Ovary (tissue), 9 donors: ENCODE measurements around the gene SLC16A12. TPM values are rescaled to one million over a fixed set of nuclear protein-coding genes. Genes with fewer than 3 reads are reported as not detected.
"Not testable (repeated sequence)": the region's sequence is repeated elsewhere in the genome, so short reads cannot be mapped to it uniquely, and the experiment has no call there.

Experiments used
- DNase-seq, 5 donors: peaks; one replicate each; pipeline ENCODE4 v3.0.0-alpha.2; 2019 to 2020
- H3K27ac ChIP-seq, 2 donors: fragments of 200-600 bp; one replicate each; pipeline versions ENCODE4 v1.5.1 to v1.8.0; 2019 to 2022
- H3K27me3 ChIP-seq: fragments of 200-600 bp; one replicate; pipeline ENCODE4 v1.8.0; 2022
- H3K36me3 ChIP-seq: fragments of 200-600 bp; sonication (generic); one replicate; pipeline ENCODE4 v1.5.1; 2019
- H3K4me1 ChIP-seq: one replicate; pipeline ENCODE4 v1.8.1; 2013; ENCODE audit warnings: mild to moderate bottlenecking, moderate library complexity; ENCODE audit not compliant: insufficient read depth
- H3K4me3 ChIP-seq: fragments of 200-600 bp; sonication (generic); one replicate; pipeline ENCODE4 v1.5.1; 2017
- H3K9me3 ChIP-seq, 2 donors: fragments of 200-600 bp in 1 of 2; sonication (generic) in 1 of 2; one replicate each; pipeline versions ENCODE4 v1.5.1 to v1.8.1; 2013 to 2019; ENCODE audit warnings: mild to moderate bottlenecking in 1 of 2, moderate library complexity in 1 of 2
- EP300 ChIP-seq: sonication (generic); formaldehyde crosslinking; IDR thresholded peaks from one replicate; pipeline ENCODE4 v1.6.1; 2017; ENCODE audit warnings: antibody characterized with exemption
- POLR2A ChIP-seq: fragments of 450-650 bp; IDR thresholded peaks from one replicate; pipeline ENCODE4 v1.6.1; 2017; ENCODE audit warnings: antibody characterized with exemption, mild to moderate bottlenecking, moderate library complexity
- WGBS, 3 donors: extraction: QIAGEN DNeasy Blood & Tissue Kit in 1 of 3; methylation state at CpG; one replicate each; pipeline versions ENCODE4 v1.1.5 to v1.1.7; 2013 to 2017; 5-methylcytosine and 5-hydroxymethylcytosine counted together
- intact Hi-C, 4 donors: fragments of 100-400 bp; cut with DNase I; formaldehyde crosslinking; loops; one replicate each; pipeline versions ENCODE4 v1.11.0 to v1.15.1; 2022 to 2023
- polyA plus RNA-seq, 2 donors: library from polyadenylated mRNA; stranded (reverse); fragments of 200-250 nt in 1 of 2; fragments of 350-450 nt in 1 of 2; fragmentation: Illumina TruSeq in 1 of 2; extraction: RNeasy Lipid Tissue Mini Kit (QIAGEN cat#74804) in 1 of 2; gene quantifications; one replicate each; pipeline ENCODE4 v1.2.3, GENCODE V29; 2013 to 2014
- total RNA-seq, 7 donors: library from RNA; depleted of rRNA in 2 of 7; stranded (reverse); fragments of >200 nt in 2 of 7; fragmentation: NEBNext Ultra II Directional in 3 of 7; extraction: Animal tissue kit (Norgen Biotek cat#: 25700) in 3 of 7; gene quantifications; one replicate each; pipeline versions ENCODE4 v1.1.0 to v1.2.4, GENCODE V29; 2016 to 2023
- TF ChIP-seq, protein P1 (sequence below), 3 donors: fragments of 450-650 bp in 2 of 3; fragments of 200-600 bp in 1 of 3; IDR thresholded peaks; one replicate each; pipeline versions ENCODE4 v1.5.1 to v1.8.0; 2016 to 2022; ENCODE audit warnings: antibody characterized with exemption in 3 of 3, mild to moderate bottlenecking in 1 of 3
- donor health status: DM: no; HTN: no; CAD: no; lungs with moderate emphysema.
- donor health status: DM: no; HTN: no; CAD: no.
- donor health status: Bipolar disorder and iron deficiency.
- donor health status: DM: yes; HTN: yes; CAD: no.
- donor health status: DM: no; HTN: no; CAD: no.
- donor health status: DM: yes; HTN: yes; CAD: no.

SLC16A12 gene
- total and polyA plus RNA-seq, 9 donors: 0.05 to 4.7 (median 1.1) TPM

DNA sequence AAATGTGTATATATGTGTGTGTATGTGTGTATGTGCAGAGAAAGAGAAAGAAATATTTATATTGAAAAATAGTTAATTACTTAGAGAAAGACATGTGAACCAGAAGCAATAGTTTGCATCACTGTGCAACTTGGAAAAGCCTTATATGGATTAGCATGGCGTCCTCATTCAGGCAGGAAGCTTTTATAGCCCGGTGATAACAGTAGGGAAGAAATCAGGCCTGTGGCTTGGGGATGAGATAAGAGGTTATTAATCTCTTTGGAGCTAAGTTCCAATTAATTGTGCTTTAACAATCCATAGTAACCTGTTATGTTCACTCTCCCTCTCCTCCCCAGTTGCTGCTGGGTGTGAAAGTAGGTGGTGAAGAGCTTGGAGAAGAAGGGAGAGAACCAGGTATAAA lies 84.5 kb downstream of the SLC16A12 start:
- H3K27ac ChIP-seq: no peak overlapping the region
- DNase-seq: no peak
- WGBS, 3 donors: 62 to 72% (median 69%) methylated on average over 2 of the region's 2 CpGs
- TF ChIP-seq EP300 (no peak), POLR2A (no peak)
- TF ChIP-seq, protein P1, sequence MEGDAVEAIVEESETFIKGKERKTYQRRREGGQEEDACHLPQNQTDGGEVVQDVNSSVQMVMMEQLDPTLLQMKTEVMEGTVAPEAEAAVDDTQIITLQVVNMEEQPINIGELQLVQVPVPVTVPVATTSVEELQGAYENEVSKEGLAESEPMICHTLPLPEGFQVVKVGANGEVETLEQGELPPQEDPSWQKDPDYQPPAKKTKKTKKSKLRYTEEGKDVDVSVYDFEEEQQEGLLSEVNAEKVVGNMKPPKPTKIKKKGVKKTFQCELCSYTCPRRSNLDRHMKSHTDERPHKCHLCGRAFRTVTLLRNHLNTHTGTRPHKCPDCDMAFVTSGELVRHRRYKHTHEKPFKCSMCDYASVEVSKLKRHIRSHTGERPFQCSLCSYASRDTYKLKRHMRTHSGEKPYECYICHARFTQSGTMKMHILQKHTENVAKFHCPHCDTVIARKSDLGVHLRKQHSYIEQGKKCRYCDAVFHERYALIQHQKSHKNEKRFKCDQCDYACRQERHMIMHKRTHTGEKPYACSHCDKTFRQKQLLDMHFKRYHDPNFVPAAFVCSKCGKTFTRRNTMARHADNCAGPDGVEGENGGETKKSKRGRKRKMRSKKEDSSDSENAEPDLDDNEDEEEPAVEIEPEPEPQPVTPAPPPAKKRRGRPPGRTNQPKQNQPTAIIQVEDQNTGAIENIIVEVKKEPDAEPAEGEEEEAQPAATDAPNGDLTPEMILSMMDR (IDR thresholded peaks at IDR 0.05): no peak
- intact Hi-C loops: no loop called here
- no peak overlapping the region for H3K4me3 ChIP-seq
- H3K27me3 ChIP-seq: no peaks in the 10 kb centered on the region
- no peaks in the 10 kb centered on the region for H3K36me3 ChIP-seq
- H3K4me1 ChIP-seq: no peaks in the 10 kb centered on the region
- no peaks in the 10 kb centered on the region for H3K9me3 ChIP-seq

GRCh38 chr10:89444819-89445218 lies 90.6 kb downstream of the SLC16A12 start:
- H3K27ac ChIP-seq, intact Hi-C loops, H3K4me3 ChIP-seq, H3K4me1 ChIP-seq, H3K9me3 ChIP-seq, DNase-seq, H3K36me3 ChIP-seq, H3K27me3 ChIP-seq: not testable (repeated sequence)
- 93 to 94% (median 93%) methylated on average over 7 of the region's 7 CpGs for WGBS, 3 donors

GRCh38 chr10:89442289-89442688 lies 93.1 kb downstream of the SLC16A12 start:
- H3K27ac ChIP-seq: no peak overlapping the region
- intact Hi-C loops: loop anchor here in 1 of 4 donors (2.0 kb wide), 1 partner anchor 117 kb away; no protein-coding TSS in a partner anchor
- no peaks in the 10 kb centered on the region for H3K27me3 ChIP-seq
- no peak for TF ChIP-seq EP300
- TF ChIP-seq, protein P1 (IDR thresholded peaks at IDR 0.05): no peak
- no peak for TF ChIP-seq POLR2A
- no peak overlapping the region for H3K4me3 ChIP-seq
- no peaks in the 10 kb centered on the region for H3K4me1 ChIP-seq
- no peak for DNase-seq
- peaks cover 0 to 4% of the 10 kb centered on the region in 2 donors for H3K9me3 ChIP-seq
- no peaks in the 10 kb centered on the region for H3K36me3 ChIP-seq
- 68 to 83% (median 80%) methylated on average over 1 of the region's 1 CpG for WGBS, 3 donors

DNA sequence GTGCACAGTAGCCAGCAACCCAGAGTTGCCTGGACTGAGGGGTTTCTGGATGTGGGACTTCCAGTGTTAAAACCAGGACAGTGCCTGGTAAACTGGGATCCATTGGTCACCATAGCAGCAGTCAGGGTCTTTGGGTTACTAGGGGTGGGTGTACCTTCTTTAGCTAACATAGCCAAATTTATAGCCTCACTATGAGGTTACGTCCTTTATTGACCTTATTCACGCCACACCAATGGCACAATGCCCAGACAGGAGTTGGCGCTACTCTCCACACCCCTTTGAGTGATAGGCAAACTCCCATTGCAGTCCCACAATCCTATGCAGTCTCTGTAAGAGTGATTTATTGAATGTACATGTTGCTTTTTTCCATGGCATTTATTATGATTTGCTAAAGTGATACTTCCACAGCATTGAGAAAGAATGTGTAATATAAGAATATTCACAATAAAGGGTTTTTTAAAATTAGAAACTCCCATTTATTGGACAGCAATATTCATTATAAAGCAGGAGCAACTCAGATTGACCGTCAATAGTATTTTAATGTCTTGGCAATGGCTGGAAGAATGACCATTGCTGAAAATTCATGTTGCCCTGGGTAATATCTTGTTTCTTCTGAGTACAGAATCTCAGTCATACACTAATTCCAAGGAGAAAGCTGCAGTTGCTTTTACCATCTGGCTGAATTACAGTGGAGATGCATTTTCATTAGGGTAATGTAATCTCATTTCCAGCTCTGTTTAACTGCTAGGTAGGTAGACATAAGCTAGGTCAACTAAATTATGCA lies 95.0 kb downstream of the SLC16A12 start:
- intact Hi-C loops: no loop called here
- no peak for TF ChIP-seq EP300
- TF ChIP-seq POLR2A: no peak
- TF ChIP-seq, protein P1 (IDR thresholded peaks at IDR 0.05): no peak
- Histone ChIP-seq H3K27me3 (no peaks in the 10 kb centered on the region), H3K27ac (no peak overlapping the region), H3K4me3 (no peak overlapping the region), H3K4me1 (no peaks in the 10 kb centered on the region), H3K9me3 (peaks cover 0 to 4% of the 10 kb centered on the region in 2 donors), H3K36me3 (no peaks in the 10 kb centered on the region)
- DNase-seq: no peak
- WGBS, 3 donors: 65 to 93% (median 67%) methylated on average over 4 of the region's 4 CpGs

DNA sequence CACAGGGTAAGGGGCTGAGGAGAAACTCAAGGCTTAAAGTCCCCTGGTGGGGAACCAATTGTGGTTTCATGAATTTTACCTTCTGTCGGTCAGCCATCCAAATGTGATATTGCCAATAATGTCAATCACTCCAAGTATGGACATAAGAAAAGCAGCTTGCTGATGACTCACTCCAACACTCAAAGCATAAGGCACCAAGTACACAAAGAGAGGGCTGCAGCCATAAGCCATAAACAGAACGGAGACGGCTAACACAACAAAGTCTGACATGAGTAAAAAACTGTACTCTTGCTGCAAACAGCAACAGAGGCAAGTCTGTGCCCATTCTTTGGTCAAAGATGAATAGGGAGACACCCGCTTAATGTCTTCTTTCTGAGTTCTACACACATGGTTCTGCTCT lies 96.9 kb downstream of the SLC16A12 start:
- intact Hi-C loops: loop anchor here in 1 of 4 donors (10.0 kb wide), 1 partner anchor 266 kb away; the partner anchor contains the start of gene KIF20B

More for the DNA sequence above, 96.9 kb downstream of the SLC16A12 start:
- no peak overlapping the region for H3K4me3 ChIP-seq
- H3K27me3 ChIP-seq: no peaks in the 10 kb centered on the region
- DNase-seq: no peak
- no peaks in the 10 kb centered on the region for H3K9me3 ChIP-seq
- TF ChIP-seq, protein P1 (IDR thresholded peaks at IDR 0.05): no peak
- TF ChIP-seq POLR2A: no peak
- no peak for TF ChIP-seq EP300
- WGBS, 3 donors: 90 to 97% (median 93%) methylated on average over 4 of the region's 4 CpGs
- no peaks in the 10 kb centered on the region for H3K4me1 ChIP-seq
- H3K36me3 ChIP-seq: no peaks in the 10 kb centered on the region
- no peak overlapping the region for H3K27ac ChIP-seq
